Bronchial epithelial cell (primary cell): ENCODE data around the gene MAP3K15. TPM values are rescaled to one million over a fixed set of nuclear protein-coding genes. Genes with fewer than 3 reads are reported as not detected.

Experiments used
- DNase-seq: peaks from one replicate; pipeline ENCODE4 v3.0.0-alpha.2; 2010; ENCODE audit warnings: low read depth
- FAIRE-seq: peaks from 2 replicates; lab custom pipeline; 2011; peaks lifted over from hg19 to GRCh38; lab: Jason Lieb, UNC
- H3K27me3 ChIP-seq: 2 replicates; pipeline ENCODE4 v1.5.1; 2011; ENCODE audit warnings: low read length; ENCODE audit not compliant: control insufficient read depth, insufficient read depth
- H3K36me3 ChIP-seq: 2 replicates; pipeline ENCODE4 v1.5.1; 2011; ENCODE audit warnings: low read length; ENCODE audit not compliant: control insufficient read depth, insufficient read depth
- H3K4me3 ChIP-seq: 2 replicates; pipeline ENCODE4 v1.5.1; 2011; ENCODE audit warnings: mild to moderate bottlenecking, low read depth, low read length, control low read depth
- CTCF ChIP-seq: IDR thresholded peaks from 2 replicates; pipeline ENCODE4 v1.5.1; 2011; ENCODE audit warnings: mild to moderate bottlenecking, moderate library complexity, low read length, control low read depth, inconsistent platforms; ENCODE audit not compliant: insufficient read depth, severe bottlenecking
- total RNA-seq: library from RNA; depleted of rRNA; stranded (reverse); fragments of >200 nt; gene quantifications from 2 replicates; pipeline ENCODE4 v1.2.1, GENCODE V29; 2014

MAP3K15 gene
- total RNA-seq, 1 donor from 2014 or later, result under 0.01 TPM

GRCh38 chrX:19361701-19362100 is 153.6 kb downstream of the MAP3K15 start:
- no peak for TF ChIP-seq CTCF
- Histone ChIP-seq H3K4me3 (no peak overlapping the region), H3K27me3 (no peaks in the 10 kb centered on the region), H3K36me3 (peaks cover 8% of the 10 kb centered on the region)
- no peak for DNase-seq
- FAIRE-seq, result no peak

- peaks cover 10% of the 10 kb centered on the region for H3K36me3 ChIP-seq
- H3K27me3 ChIP-seq, result no peaks in the 10 kb centered on the region
- DNase-seq (no peak), FAIRE-seq (no peak)
- H3K4me3 ChIP-seq, result no peak overlapping the region
- TF ChIP-seq CTCF, result no peak
Measured at GRCh38 chrX:19360903-19361302, 154.4 kb downstream of the MAP3K15 start.

GRCh38 chrX:19358521-19358920 is 156.8 kb downstream of the MAP3K15 start:
- DNase-seq, result peak; percentile 8
- no peak for TF ChIP-seq CTCF
- H3K36me3 ChIP-seq, result peaks cover 12% of the 10 kb centered on the region
- H3K4me3 ChIP-seq, result no peak overlapping the region
- H3K27me3 ChIP-seq, result no peaks in the 10 kb centered on the region
- FAIRE-seq, result no peak

- FAIRE-seq (no peak), DNase-seq (no peak)
- H3K4me3 ChIP-seq, result no peak overlapping the region
- no peaks in the 10 kb centered on the region for H3K27me3 ChIP-seq
- no peak for TF ChIP-seq CTCF
- peaks cover 14% of the 10 kb centered on the region for H3K36me3 ChIP-seq
Measured at GRCh38 chrX:19354625-19355024, 160.7 kb downstream of the MAP3K15 start.

- FAIRE-seq (no peak), DNase-seq (no peak)
Measured at GRCh38 chrX:19350941-19351384, 164.3 kb downstream of the MAP3K15 start.

More at GRCh38 chrX:19350941-19351384, 164.3 kb downstream of the MAP3K15 start:
- Histone ChIP-seq H3K4me3 (no peak overlapping the region), H3K27me3 (no peaks in the 10 kb centered on the region), H3K36me3 (peaks cover 5% of the 10 kb centered on the region)
- no peak for TF ChIP-seq CTCF
